IPS DF 6.9 (cell line): Measurements from ENCODE around the gene METRN.
A peak's percentile ranks its signal among the peaks of the same experiment; 100 is the strongest.

Experiments used
- DNase-seq: peaks from one replicate; pipeline ENCODE4 v3.0.0-alpha.2; 2013; ENCODE audit warnings: low read depth, low spot score
- H3K27ac ChIP-seq: one replicate; pipeline ENCODE4 v1.5.1; 2013; ENCODE audit warnings: low read length, control low read depth
- H3K27me3 ChIP-seq: 2 replicates; pipeline ENCODE4 v1.6.1; 2013; ENCODE audit warnings: mild to moderate bottlenecking, low read length; ENCODE audit not compliant: control insufficient read depth, insufficient read depth
- H3K36me3 ChIP-seq: 2 replicates; pipeline ENCODE4 v1.6.1; 2013; ENCODE audit warnings: low read length; ENCODE audit not compliant: control insufficient read depth, insufficient read depth
- H3K4me1 ChIP-seq: 2 replicates; pipeline ENCODE4 v1.6.1; 2013; ENCODE audit warnings: low read length; ENCODE audit not compliant: control insufficient read depth, insufficient read depth
- H3K4me3 ChIP-seq: 2 replicates; pipeline ENCODE4 v1.5.1; 2013; ENCODE audit warnings: mild to moderate bottlenecking, low read length
- H3K9me3 ChIP-seq: 2 replicates; pipeline ENCODE4 v1.6.1; 2013; ENCODE audit warnings: low read length, inconsistent platforms; ENCODE audit not compliant: control insufficient read depth, insufficient read depth
- WGBS: extraction: QIAGEN DNeasy Blood & Tissue Kit; methylation state at CpG from one replicate; pipeline ENCODE4 v1.1.7; 2013; ENCODE audit warnings: mixed read lengths, missing lambda C conversion rate; ENCODE audit not compliant: insufficient read length, insufficient coverage; 5-methylcytosine and 5-hydroxymethylcytosine counted together

Gene METRN

GRCh38 chr16:678858-679813, 35.8 kb upstream of the METRN start:
- no CpG with 5 or more reads among the region's 52 CpGs for WGBS
- no peak for DNase-seq
- H3K4me3 ChIP-seq, result peak overlapping the region; percentile 48
- no peaks in the 10 kb centered on the region for H3K9me3 ChIP-seq
- peaks cover 15% of the 10 kb centered on the region for H3K36me3 ChIP-seq
- no peak overlapping the region for H3K27ac ChIP-seq
- peaks cover 9% of the 10 kb centered on the region for H3K4me1 ChIP-seq
- H3K27me3 ChIP-seq, result no peaks in the 10 kb centered on the region

GRCh38 chr16:679814-680624, 34.9 kb upstream of the METRN start, which contains the start of gene STUB1:
STUB1 (plus strand) TSS chr16:680410; CDS start chr16:680526, 116 bp downstream.
- no CpG with 5 or more reads among the region's 91 CpGs for WGBS
- H3K27ac ChIP-seq, result no peak within 1 kb of the TSS
- H3K36me3 ChIP-seq, result peaks cover 15% of the 10 kb centered on the region
- peak within 1 kb of the TSS; percentile 65 for H3K4me3 ChIP-seq
- DNase-seq, result no peak
- H3K4me1 ChIP-seq, result peaks cover 9% of the 10 kb centered on the region
- no peaks in the 10 kb centered on the region for H3K9me3 ChIP-seq
- no peaks in the 10 kb centered on the region for H3K27me3 ChIP-seq

GRCh38 chr16:680625-680945, 34.3 kb upstream of the METRN start:
- H3K4me3 ChIP-seq, result peak overlapping the region; percentile 65
- peaks cover 19% of the 10 kb centered on the region for H3K36me3 ChIP-seq
- no CpG with 5 or more reads among the region's 38 CpGs for WGBS
- peaks cover 9% of the 10 kb centered on the region for H3K4me1 ChIP-seq
- no peak overlapping the region for H3K27ac ChIP-seq
- no peaks in the 10 kb centered on the region for H3K9me3 ChIP-seq
- no peak for DNase-seq
- no peaks in the 10 kb centered on the region for H3K27me3 ChIP-seq

GRCh38 chr16:680967-681745, 33.8 kb upstream of the METRN start:
- WGBS, result no CpG with 5 or more reads among the region's 44 CpGs
- Histone ChIP-seq H3K27ac (no peak overlapping the region), H3K9me3 (no peaks in the 10 kb centered on the region), H3K27me3 (no peaks in the 10 kb centered on the region), H3K36me3 (peaks cover 19% of the 10 kb centered on the region), H3K4me3 (peak overlapping the region; percentile 65; the same call in 1 of the 2 replicates), H3K4me1 (peaks cover 9% of the 10 kb centered on the region)
- no peak for DNase-seq

- Histone ChIP-seq H3K9me3 (no peaks in the 10 kb centered on the region), H3K4me3 (no peak overlapping the region), H3K4me1 (peaks cover 9% of the 10 kb centered on the region), H3K27ac (no peak overlapping the region), H3K36me3 (peaks cover 23% of the 10 kb centered on the region), H3K27me3 (no peaks in the 10 kb centered on the region)
- no CpG with 5 or more reads among the region's 28 CpGs for WGBS
- DNase-seq, result no peak
Measured at GRCh38 chr16:681746-682427, 33.0 kb upstream of the METRN start.

GRCh38 chr16:682493-683395, 32.2 kb upstream of the METRN start:
- H3K9me3 ChIP-seq, result no peaks in the 10 kb centered on the region
- H3K4me1 ChIP-seq, result peaks cover 5% of the 10 kb centered on the region
- peaks cover 28% of the 10 kb centered on the region for H3K36me3 ChIP-seq
- no peaks in the 10 kb centered on the region for H3K27me3 ChIP-seq
- H3K27ac ChIP-seq, result no peak overlapping the region
- H3K4me3 ChIP-seq, result no peak overlapping the region
- DNase-seq, result no peak
- no CpG with 5 or more reads among the region's 36 CpGs for WGBS

GRCh38 chr16:683396-684070, 31.4 kb upstream of the METRN start:
- Histone ChIP-seq H3K36me3 (peaks cover 28% of the 10 kb centered on the region), H3K9me3 (no peaks in the 10 kb centered on the region), H3K4me1 (peaks cover 5% of the 10 kb centered on the region), H3K27me3 (no peaks in the 10 kb centered on the region), H3K4me3 (peak overlapping the region; percentile 94), H3K27ac (no peak overlapping the region)
- WGBS, result no CpG with 5 or more reads among the region's 57 CpGs
- no peak for DNase-seq

GRCh38 chr16:684071-684794, 30.7 kb upstream of the METRN start, which contains the start of gene JMJD8:
JMJD8 (minus strand) TSS chr16:684334; CDS start chr16:684319, 15 bp downstream.
- peaks cover 31% of the 10 kb centered on the region for H3K36me3 ChIP-seq
- no peaks in the 10 kb centered on the region for H3K27me3 ChIP-seq
- DNase-seq, result no peak
- peak within 1 kb of the TSS; percentile 94 for H3K4me3 ChIP-seq
- peaks cover 3% of the 10 kb centered on the region; the same call in 1 of the 2 replicates for H3K4me1 ChIP-seq
- no CpG with 5 or more reads among the region's 91 CpGs for WGBS
- no peaks in the 10 kb centered on the region for H3K9me3 ChIP-seq
- no peak within 1 kb of the TSS for H3K27ac ChIP-seq
